Lower lobe of right lung (tissue), 1 donor: ENCODE data around the gene DGKA. TPM values are rescaled to one million over a fixed set of nuclear protein-coding genes. Genes with fewer than 3 reads are reported as not detected.

Experiments used
- total RNA-seq: library from RNA; stranded (reverse); fragmentation: NEBNext Ultra II Directional; extraction: Animal tissue kit (Norgen Biotek cat#: 25700); gene quantifications from one replicate; pipeline ENCODE4 v1.2.1, GENCODE V29; 2021
- donor health status: DM: no; HTN: yes; CAD: no; lungs with severe emphysema.

Gene DGKA
- total RNA-seq, 1 donor from 2014 or later = 35.3 TPM

Other genes with a start within 250 kb of the DGKA start
- gene ITGA7, start 223.3 kb upstream of the DGKA start, total RNA-seq = 17.5 TPM
- gene BLOC1S1, start 215.1 kb upstream of the DGKA start, total RNA-seq = 134 TPM
- gene RDH5, start 210.8 kb upstream of the DGKA start, total RNA-seq = 11.1 TPM
- 1,142 TPM for gene CD63, start 202.2 kb upstream of the DGKA start, total RNA-seq
- 3.8 TPM for gene GDF11, start 188.0 kb upstream of the DGKA start, total RNA-seq
- gene SARNP, start 113.4 kb upstream of the DGKA start, total RNA-seq = 40.1 TPM
- gene ORMDL2, start 113.1 kb upstream of the DGKA start, total RNA-seq = 49.6 TPM
- 35.7 TPM for gene DNAJC14, start 101.6 kb upstream of the DGKA start, total RNA-seq
- 35.2 TPM for gene MMP19, start 88.2 kb upstream of the DGKA start, total RNA-seq
- 28.9 TPM for gene PYM1, start 3.3 kb upstream of the DGKA start, total RNA-seq
- 1.2 TPM for gene PMEL, start 34.9 kb downstream of the DGKA start, total RNA-seq
- 22.2 TPM for gene CDK2, start 35.7 kb downstream of the DGKA start, total RNA-seq
- 138 TPM for gene RAB5B, start 42.9 kb downstream of the DGKA start, total RNA-seq
- 23.3 TPM for gene SUOX, start 66.1 kb downstream of the DGKA start, total RNA-seq
- 13.1 TPM for gene IKZF4, start 89.9 kb downstream of the DGKA start, total RNA-seq
- 77.2 TPM for gene RPS26, start 110.8 kb downstream of the DGKA start, total RNA-seq
- 80.5 TPM for gene ERBB3, start 149.0 kb downstream of the DGKA start, total RNA-seq
- gene PA2G4, start 173.4 kb downstream of the DGKA start, total RNA-seq = 69.4 TPM
- gene RPL41, start 185.5 kb downstream of the DGKA start, total RNA-seq = 2,837 TPM
- gene ZC3H10, start 187.1 kb downstream of the DGKA start, total RNA-seq = 12.5 TPM
- gene ESYT1, start 197.1 kb downstream of the DGKA start, total RNA-seq = 114 TPM
- 21.4 TPM for gene MYL6B, start 221.4 kb downstream of the DGKA start, total RNA-seq
- 1,292 TPM for gene MYL6, start 227.2 kb downstream of the DGKA start, total RNA-seq